NB4 (cell line): ENCODE measurements around the gene NME2.

Experiments used
- POLR2A ChIP-seq: IDR thresholded peaks from 2 replicates; pipeline ENCODE4 v1.6.1; 2011; ENCODE audit warnings: mild to moderate bottlenecking; ENCODE audit not compliant: insufficient read length; ENCODE audit errors: extremely low read depth
- TF ChIP-seq, protein P1 (sequence below): IDR thresholded peaks from one replicate; pipeline ENCODE4 v1.5.1; 2012; ENCODE audit warnings: low read depth, low read length

DNA sequence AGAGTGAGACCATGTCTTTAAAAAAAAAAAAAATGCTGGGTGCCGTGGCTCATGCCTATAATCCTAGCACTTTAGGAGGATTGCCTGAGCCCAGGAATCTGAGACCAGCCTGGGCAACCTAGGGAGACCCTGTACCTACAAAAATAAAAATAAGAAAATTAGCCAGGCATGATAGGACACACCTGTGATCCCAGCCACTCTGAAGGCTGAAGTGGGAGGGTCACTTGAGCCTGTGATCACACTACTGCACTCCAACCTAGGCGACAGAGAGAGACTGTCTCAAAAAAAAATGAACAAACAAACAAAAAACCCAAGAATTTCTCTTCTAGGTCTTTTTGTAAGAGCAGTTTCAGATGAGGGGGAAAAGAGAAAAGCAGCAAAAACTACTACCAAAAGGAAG is 34.6 kb downstream of the NME2 start:
- TF ChIP-seq, protein P1, sequence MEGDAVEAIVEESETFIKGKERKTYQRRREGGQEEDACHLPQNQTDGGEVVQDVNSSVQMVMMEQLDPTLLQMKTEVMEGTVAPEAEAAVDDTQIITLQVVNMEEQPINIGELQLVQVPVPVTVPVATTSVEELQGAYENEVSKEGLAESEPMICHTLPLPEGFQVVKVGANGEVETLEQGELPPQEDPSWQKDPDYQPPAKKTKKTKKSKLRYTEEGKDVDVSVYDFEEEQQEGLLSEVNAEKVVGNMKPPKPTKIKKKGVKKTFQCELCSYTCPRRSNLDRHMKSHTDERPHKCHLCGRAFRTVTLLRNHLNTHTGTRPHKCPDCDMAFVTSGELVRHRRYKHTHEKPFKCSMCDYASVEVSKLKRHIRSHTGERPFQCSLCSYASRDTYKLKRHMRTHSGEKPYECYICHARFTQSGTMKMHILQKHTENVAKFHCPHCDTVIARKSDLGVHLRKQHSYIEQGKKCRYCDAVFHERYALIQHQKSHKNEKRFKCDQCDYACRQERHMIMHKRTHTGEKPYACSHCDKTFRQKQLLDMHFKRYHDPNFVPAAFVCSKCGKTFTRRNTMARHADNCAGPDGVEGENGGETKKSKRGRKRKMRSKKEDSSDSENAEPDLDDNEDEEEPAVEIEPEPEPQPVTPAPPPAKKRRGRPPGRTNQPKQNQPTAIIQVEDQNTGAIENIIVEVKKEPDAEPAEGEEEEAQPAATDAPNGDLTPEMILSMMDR = no peak
- TF ChIP-seq POLR2A = no peak
